Activated CD8-positive, alpha-beta T cell treated with anti-CD3 and anti-CD28 coated beads for 36 hours (primary cell): ENCODE results near the gene RBM12. TPM values are rescaled to one million over a fixed set of nuclear protein-coding genes. Genes with fewer than 3 reads are reported as not detected.

ENCODE experiments used
- ATAC-seq: fragments of 200-7000 bp; cut with Tn5 transposase; one replicate; pipeline ENCODE4 v1.10.0; 2021; ENCODE audit warnings: mild to moderate bottlenecking, moderate library complexity
- CTCF ChIA-PET: fragments of 350-600 bp; sonication (Branson Sonifier 250); formaldehyde crosslinking; loops from one replicate; lab custom pipeline; 2021; ENCODE audit warnings: antibody characterized with exemption; lab: Charles Lee
- POLR2A ChIA-PET: fragments of 350-600 bp; sonication (Branson Sonifier 250); formaldehyde crosslinking; loops from one replicate; lab custom pipeline; 2021; ENCODE audit warnings: antibody characterized with exemption; lab: Charles Lee
- DNase-seq: peaks from one replicate; pipeline ENCODE4 v3.0.0-alpha.2; 2020
- H3K27ac Mint-ChIP-seq: one replicate; pipeline ENCODE4 v1.8.0; 2021; ENCODE audit warnings: mild to moderate bottlenecking, mixed read lengths
- H3K27me3 Mint-ChIP-seq: one replicate; pipeline ENCODE4 v1.8.0; 2021; ENCODE audit warnings: mixed read lengths
- H3K36me3 Mint-ChIP-seq: one replicate; pipeline ENCODE4 v1.8.0; 2021; ENCODE audit warnings: low read depth, mixed read lengths
- H3K4me1 Mint-ChIP-seq: one replicate; pipeline ENCODE4 v1.8.0; 2021; ENCODE audit warnings: low read depth, mixed read lengths
- H3K4me3 Mint-ChIP-seq: one replicate; pipeline ENCODE4 v1.8.0; 2021; ENCODE audit warnings: mild to moderate bottlenecking, moderate library complexity, mixed read lengths
- H3K9me3 Mint-ChIP-seq: one replicate; pipeline ENCODE4 v1.8.0; 2021; ENCODE audit warnings: mixed read lengths
- CTCF ChIP-seq: fragments of 200-600 bp; IDR thresholded peaks from one replicate; pipeline ENCODE4 v1.8.0; 2022; ENCODE audit warnings: antibody characterized with exemption, mild to moderate bottlenecking
- intact Hi-C: fragments of 100-400 bp; cut with micrococcal nuclease; formaldehyde crosslinking; loops from one replicate; pipeline ENCODE4 v1.10.0; 2022
- total RNA-seq, 2 experiments: library from RNA; stranded (reverse); gene quantifications; one replicate each; pipeline ENCODE4 v1.2.3, GENCODE V29; 2021

RBM12 gene
- total RNA-seq, 2 experiments from 2014 or later = 111 to 114 TPM

GRCh38 chr20:35681960-35682359 lies 17.3 kb upstream of the RBM12 start:
- no peak overlapping the region for H3K27ac Mint-ChIP-seq

DNA sequence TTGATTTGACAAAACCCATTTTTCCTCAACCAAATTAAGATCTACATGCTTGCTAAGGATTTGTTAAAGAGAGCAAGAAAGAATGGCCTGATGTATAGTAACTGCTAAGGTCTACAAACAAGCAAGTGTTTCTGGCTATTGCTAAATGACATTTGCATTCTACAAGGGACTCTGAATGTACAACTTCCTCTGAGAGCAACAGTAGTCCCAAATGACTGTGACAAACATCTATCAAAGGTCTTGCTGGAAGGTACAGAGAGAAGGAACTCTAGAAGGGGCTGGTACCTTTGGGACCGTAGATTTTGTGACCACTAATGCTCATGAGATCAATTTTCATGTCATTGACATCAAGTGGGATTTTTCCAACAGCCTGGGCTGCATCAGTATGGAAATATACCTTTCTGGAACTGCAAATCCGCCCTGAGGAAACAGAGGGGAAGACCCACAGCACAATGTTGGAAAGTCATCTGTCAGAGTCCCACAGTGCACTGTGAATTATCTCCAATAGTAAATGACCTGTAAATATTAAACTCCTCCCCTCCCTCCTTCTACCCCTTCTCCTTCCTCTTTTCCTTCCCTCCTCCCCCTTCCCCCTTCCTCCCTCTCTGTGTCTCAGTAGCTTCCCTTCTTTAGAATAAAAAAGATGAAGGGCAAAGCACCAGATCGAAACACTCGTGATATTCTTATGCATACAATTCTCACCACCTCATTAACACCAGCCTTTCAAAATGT lies 15.9 kb upstream of the RBM12 start:
- no peak for DNase-seq
- intact Hi-C loops = no loop called here
- POLR2A ChIA-PET = interaction anchor here (0.7 to 1.9 kb wide), 3 partner anchors 11 to 23 kb away, joined by 3 to 5 read pairs (median 3); partner anchors contain the start of gene ROMO1
- no peaks in the 10 kb centered on the region for H3K9me3 Mint-ChIP-seq
- no peaks in the 10 kb centered on the region for H3K27me3 Mint-ChIP-seq
- no peaks in the 10 kb centered on the region for H3K4me1 Mint-ChIP-seq
- H3K36me3 Mint-ChIP-seq = peaks cover 5% of the 10 kb centered on the region
- no peak for TF ChIP-seq CTCF
- H3K4me3 Mint-ChIP-seq = no peak overlapping the region
- no peak for ATAC-seq
- CTCF ChIA-PET = no interaction called here
- H3K27ac Mint-ChIP-seq = no peak overlapping the region

More at GRCh38 chr20:35681960-35682359, 17.3 kb upstream of the RBM12 start:
- CTCF ChIA-PET = no interaction called here
- H3K9me3 Mint-ChIP-seq = no peaks in the 10 kb centered on the region
- H3K4me1 Mint-ChIP-seq = no peaks in the 10 kb centered on the region
- POLR2A ChIA-PET = no interaction called here
- no peak for TF ChIP-seq CTCF
- H3K4me3 Mint-ChIP-seq = no peak overlapping the region
- H3K36me3 Mint-ChIP-seq = peaks cover 3% of the 10 kb centered on the region
- no peak for DNase-seq
- intact Hi-C loops = no loop called here
- no peaks in the 10 kb centered on the region for H3K27me3 Mint-ChIP-seq
- ATAC-seq = no peak

DNA sequence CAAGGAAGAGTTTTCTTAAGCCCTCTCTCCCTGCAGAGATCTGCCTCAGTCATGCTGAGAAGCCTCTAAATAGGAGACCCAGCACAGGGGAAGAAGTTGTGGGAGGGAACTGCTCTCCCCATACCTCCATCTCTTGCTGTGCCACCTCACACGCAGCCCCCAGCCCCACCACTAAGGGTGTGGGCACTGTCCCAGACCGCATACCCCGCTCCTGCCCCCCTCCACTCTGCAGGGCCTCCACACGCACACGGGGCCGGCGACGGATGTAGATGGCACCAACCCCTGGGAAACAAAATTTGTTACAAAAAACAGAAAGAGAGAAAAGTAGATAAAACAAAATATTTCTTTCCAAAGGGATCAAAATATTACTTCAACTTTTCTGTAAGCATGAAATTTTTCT lies 10.2 kb upstream of the RBM12 start:
- intact Hi-C loops = no loop called here
- no peaks in the 10 kb centered on the region for H3K4me1 Mint-ChIP-seq
- ATAC-seq (no peak), DNase-seq (no peak)
- H3K4me3 Mint-ChIP-seq = no peak overlapping the region
- H3K27ac Mint-ChIP-seq = no peak overlapping the region
- H3K27me3 Mint-ChIP-seq = no peaks in the 10 kb centered on the region
- TF ChIP-seq CTCF = no peak
- CTCF ChIA-PET = interaction anchor here (0.9 kb wide), 1 partner anchor 9 kb away, joined by 3 read pairs; no protein-coding TSS in a partner anchor
- H3K36me3 Mint-ChIP-seq = peaks cover 27% of the 10 kb centered on the region
- no peaks in the 10 kb centered on the region for H3K9me3 Mint-ChIP-seq
- POLR2A ChIA-PET = interaction anchor here (0.7 to 3.6 kb wide), 2 partner anchors 10 to 28 kb away, joined by 3 to 20 read pairs; partner anchors contain the start of genes CPNE1 and RBM12

DNA sequence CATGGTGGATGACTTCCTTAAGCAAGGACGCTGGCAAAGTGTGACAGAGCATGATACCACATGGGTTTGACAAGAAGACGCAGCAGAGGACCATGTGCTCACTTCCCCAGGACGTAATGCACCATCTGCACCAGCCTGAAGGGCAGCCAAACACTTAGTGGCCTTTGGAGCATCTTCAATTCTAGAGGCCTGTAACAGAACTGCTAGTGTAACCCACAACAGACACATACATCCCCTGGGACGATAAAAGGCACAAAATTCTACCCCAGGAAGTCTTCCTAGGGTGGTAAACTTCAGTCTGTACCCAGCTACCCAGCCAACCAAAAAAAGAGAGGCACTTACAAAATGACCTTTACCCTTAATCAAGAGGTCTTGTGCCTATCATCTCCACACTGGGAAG lies 9.2 kb upstream of the RBM12 start:
- Mint-ChIP-seq H3K27me3 (no peaks in the 10 kb centered on the region), H3K27ac (no peak overlapping the region), H3K36me3 (peaks cover 30% of the 10 kb centered on the region), H3K4me1 (no peaks in the 10 kb centered on the region), H3K4me3 (no peak overlapping the region), H3K9me3 (no peaks in the 10 kb centered on the region)
- no peak for TF ChIP-seq CTCF
- no peak for DNase-seq
- intact Hi-C loops = no loop called here
- no peak for ATAC-seq
- CTCF ChIA-PET = no interaction called here
- POLR2A ChIA-PET = interaction anchor here (0.9 to 3.6 kb wide), 3 partner anchors 9 to 74 kb away, joined by 3 to 20 read pairs (median 3); partner anchors contain the start of genes CPNE1, RBM12 and SPAG4

GRCh38 chr20:35669681-35670080 lies 5.0 kb upstream of the RBM12 start:
- CTCF ChIA-PET = interaction anchor here (2.9 kb wide), 1 partner anchor 51 kb away, joined by 8 read pairs; no protein-coding TSS in a partner anchor
- peaks cover 3% of the 10 kb centered on the region for H3K4me1 Mint-ChIP-seq

More at GRCh38 chr20:35669681-35670080, 5.0 kb upstream of the RBM12 start:
- ATAC-seq (no peak), DNase-seq (no peak)
- POLR2A ChIA-PET = interaction anchor here (0.6 to 1.9 kb wide), 7 partner anchors 8 to 196 kb away, joined by 3 to 7 read pairs (median 4); no protein-coding TSS in a partner anchor
- no peak overlapping the region for H3K4me3 Mint-ChIP-seq
- no peaks in the 10 kb centered on the region for H3K9me3 Mint-ChIP-seq
- intact Hi-C loops = no loop called here
- no peak for TF ChIP-seq CTCF
- peaks cover 35% of the 10 kb centered on the region for H3K36me3 Mint-ChIP-seq
- H3K27me3 Mint-ChIP-seq = no peaks in the 10 kb centered on the region
- no peak overlapping the region for H3K27ac Mint-ChIP-seq
